B cell (primary cell): ENCODE measurements around the gene MARK2. TPM values are rescaled to one million over a fixed set of nuclear protein-coding genes. Genes with fewer than 3 reads are reported as not detected.
"Not testable (repeated sequence)": the region's sequence is repeated elsewhere in the genome, so short reads cannot be mapped to it uniquely, and the experiment has no call there.

Source experiments
- ATAC-seq: fragments of 200-7000 bp; cut with Tn5 transposase; one replicate; pipeline ENCODE4 v1.10.0; 2021; ENCODE audit warnings: low read depth, mild to moderate bottlenecking, moderate number of reproducible peaks, moderate library complexity
- CTCF ChIA-PET: fragments of 350-600 bp; sonication (Branson Sonifier 250); formaldehyde crosslinking; loops from one replicate; lab custom pipeline; 2021; ENCODE audit warnings: antibody characterized with exemption, inconsistent platforms; lab: Charles Lee
- POLR2A ChIA-PET: fragments of 350-600 bp; sonication (Branson Sonifier 250); formaldehyde crosslinking; loops from one replicate; lab custom pipeline; 2021; ENCODE audit warnings: antibody characterized with exemption; lab: Charles Lee
- DNase-seq: peaks from one replicate; pipeline ENCODE4 v3.0.0; 2013
- H2AFZ ChIP-seq: 2 replicates; pipeline ENCODE4 v1.6.1; 2012; ENCODE audit warnings: mild to moderate bottlenecking, low read depth, low read length; ENCODE audit not compliant: insufficient read depth, poor library complexity, severe bottlenecking
- H3K27ac ChIP-seq, 2 donors: 1 replicate in 1 of 2; 2 replicates in 1 of 2; pipeline ENCODE4 v1.5.1; 2012 to 2013; ENCODE audit warnings: low read length in 2 of 2, mild to moderate bottlenecking in 2 of 2, moderate library complexity in 1 of 2
- H3K27me3 ChIP-seq, 4 experiments: fragments of 200-600 bp in 1 of 4; sonication (generic) in 1 of 4; replicated peaks in 1 of 4; 1 replicate in 2 of 4; 2 replicates in 2 of 4; pipeline versions ENCODE4 v1.6.1 to v1.7.0; 2013 to 2016; ENCODE audit warnings: low read length in 3 of 4, mild to moderate bottlenecking in 2 of 4, mixed read lengths in 1 of 4, moderate library complexity in 1 of 4; ENCODE audit not compliant: insufficient read depth in 4 of 4, control insufficient read depth in 3 of 4; ENCODE audit errors: control extremely low read depth in 1 of 4
- H3K36me3 ChIP-seq, 2 experiments: replicated peaks in 1 of 2; 1 replicate in 1 of 2; 2 replicates in 1 of 2; pipeline versions ENCODE4 v1.6.1 to v1.7.1; 2013; ENCODE audit warnings: low read length in 1 of 2; ENCODE audit not compliant: insufficient read depth in 2 of 2, control insufficient read depth in 1 of 2; ENCODE audit errors: control extremely low read depth in 1 of 2, extremely low read depth in 1 of 2
- H3K4me1 ChIP-seq, 2 donors: fragments of 200-600 bp in 1 of 2; sonication (generic) in 1 of 2; 1 replicate in 1 of 2; 2 replicates in 1 of 2; pipeline versions ENCODE4 v1.5.1 to v1.6.1; 2013 to 2017; ENCODE audit warnings: low read length in 2 of 2; ENCODE audit not compliant: control insufficient read depth in 2 of 2, insufficient read depth in 2 of 2
- H3K4me2 ChIP-seq: replicated peaks from 2 replicates; pipeline ENCODE3; 2012; ENCODE audit warnings: mild to moderate bottlenecking, low read depth, low read length; ENCODE audit not compliant: poor library complexity, severe bottlenecking
- H3K4me3 ChIP-seq, 5 experiments: fragments of 200-600 bp in 1 of 5; sonication (generic) in 1 of 5; 1 replicate in 3 of 5; 2 replicates in 2 of 5; pipeline versions ENCODE4 v1.5.1 to v1.7.0; 2011 to 2016; ENCODE audit warnings: low read length in 4 of 5, mild to moderate bottlenecking in 4 of 5, low read depth in 2 of 5, control low read depth in 1 of 5, moderate library complexity in 1 of 5; ENCODE audit not compliant: insufficient read depth in 1 of 5; ENCODE audit errors: control extremely low read depth in 1 of 5, extremely low read depth in 1 of 5
- H3K79me2 ChIP-seq: fragments of 200-600 bp; sonication (generic); one replicate; pipeline ENCODE4 v1.6.0; 2016; ENCODE audit warnings: low read length; ENCODE audit not compliant: control insufficient read depth, insufficient read depth
- H3K9ac ChIP-seq: fragments of 200-600 bp; sonication (generic); 2 replicates; pipeline ENCODE4 v1.6.1; 2017; ENCODE audit warnings: mild to moderate bottlenecking, low read length, moderate library complexity
- H3K9me3 ChIP-seq, 3 donors: one replicate each; pipeline versions ENCODE4 v1.6.1 to v1.7.1; 2013; ENCODE audit warnings: low read length in 2 of 3; ENCODE audit not compliant: control insufficient read depth in 2 of 3, insufficient read depth in 1 of 3; ENCODE audit errors: control extremely low read depth in 1 of 3
- H4K20me1 ChIP-seq: 2 replicates; pipeline ENCODE4 v1.6.0; 2012; ENCODE audit warnings: mild to moderate bottlenecking, low read length; ENCODE audit not compliant: insufficient read depth, control insufficient read depth, poor library complexity, severe bottlenecking
- H3K27ac Mint-ChIP-seq: one replicate; pipeline ENCODE4 v1.8.0; 2021; ENCODE audit warnings: mixed read lengths
- H3K27me3 Mint-ChIP-seq: one replicate; pipeline ENCODE4 v1.8.0; 2021; ENCODE audit warnings: mixed read lengths
- H3K4me1 Mint-ChIP-seq: one replicate; pipeline ENCODE4 v1.8.0; 2021; ENCODE audit warnings: mixed read lengths
- H3K4me3 Mint-ChIP-seq: one replicate; pipeline ENCODE4 v1.8.0; 2021; ENCODE audit warnings: mixed read lengths
- H3K9me3 Mint-ChIP-seq: one replicate; pipeline ENCODE4 v1.8.0; 2022; ENCODE audit warnings: mixed read lengths; ENCODE audit not compliant: insufficient read depth
- CTCF ChIP-seq: fragments of 200-600 bp; IDR thresholded peaks from one replicate; pipeline ENCODE4 v1.8.0; 2022; ENCODE audit warnings: antibody characterized with exemption, mild to moderate bottlenecking
- EZH2 ChIP-seq: IDR thresholded peaks from 2 replicates; pipeline ENCODE4 v1.6.1; 2012; ENCODE audit warnings: borderline replicate concordance, low read depth, mild to moderate bottlenecking, moderate library complexity, low read length; ENCODE audit not compliant: insufficient read depth, poor library complexity, severe bottlenecking
- WGBS: methylation state at CpG from one replicate; pipeline ENCODE4 v1.1.5; 2013; ENCODE audit warnings: missing lambda C conversion rate; ENCODE audit not compliant: insufficient coverage; 5-methylcytosine and 5-hydroxymethylcytosine counted together
- intact Hi-C: fragments of 100-400 bp; cut with micrococcal nuclease; formaldehyde crosslinking; loops from one replicate; pipeline ENCODE4 v1.10.0; 2022
- polyA plus RNA-seq: library from polyadenylated mRNA; depleted of rRNA; stranded (reverse); fragments of >200 nt; gene quantifications from 2 replicates; pipeline ENCODE4 v1.2.3, GENCODE V29; 2012
- total RNA-seq, 2 donors: library from RNA; stranded (reverse); fragments of 120-200 nt in 1 of 2; gene quantifications; 1 replicate in 1 of 2; 2 replicates in 1 of 2; pipeline versions ENCODE4 v1.2.3 to v1.2.4, GENCODE V29; 2013 to 2022

The MARK2 gene
- total and polyA plus RNA-seq, 2 donors (not counting 1 experiment from before 2014, with no cell fraction given), result 47.2 to 58.1 TPM

- no peaks in the 10 kb centered on the region for H3K4me1 Mint-ChIP-seq
- POLR2A ChIA-PET, result interaction anchor here (0.6 kb wide), 1 partner anchor 52 kb away, joined by 3 read pairs; no protein-coding TSS in a partner anchor
- TF ChIP-seq EZH2 (no peak), CTCF (no peak)
- DNase-seq (no peak), ATAC-seq (no peak)
- no peak overlapping the region for H3K4me2 ChIP-seq
- no peaks in the 10 kb centered on the region for H3K27me3 ChIP-seq
- H3K9me3 ChIP-seq, result no peaks in the 10 kb centered on the region
- H3K9ac ChIP-seq, result no peak overlapping the region
- H3K27me3 Mint-ChIP-seq, result no peaks in the 10 kb centered on the region
- H3K4me3 Mint-ChIP-seq, result no peak overlapping the region
- H2AFZ ChIP-seq, result no peak overlapping the region
- WGBS, result 98% methylated on average over 8 of the region's 9 CpGs
- intact Hi-C loops, result no loop called here
- no peaks in the 10 kb centered on the region for H3K79me2 ChIP-seq
- H3K27ac ChIP-seq, result no peak overlapping the region
- CTCF ChIA-PET, result no interaction called here
- H4K20me1 ChIP-seq, result no peaks in the 10 kb centered on the region
- H3K4me3 ChIP-seq, result no peak overlapping the region
- H3K9me3 Mint-ChIP-seq, result no peaks in the 10 kb centered on the region
- H3K4me1 ChIP-seq, result no peaks in the 10 kb centered on the region
- no peak overlapping the region for H3K27ac Mint-ChIP-seq
- no peaks in the 10 kb centered on the region for H3K36me3 ChIP-seq
These were observed 33.0 kb upstream of the MARK2 start for GRCh38 chr11:63805844-63806415.

GRCh38 chr11:63810383-63810782 is 28.5 kb upstream of the MARK2 start:
- H3K27ac ChIP-seq, H3K4me3 ChIP-seq, H4K20me1 ChIP-seq, H3K27ac Mint-ChIP-seq, H3K9me3 ChIP-seq, H3K9ac ChIP-seq, H3K79me2 ChIP-seq, DNase-seq, H3K27me3 ChIP-seq, H3K4me2 ChIP-seq, H3K9me3 Mint-ChIP-seq, intact Hi-C loops, H3K4me3 Mint-ChIP-seq, H3K36me3 ChIP-seq, H3K27me3 Mint-ChIP-seq, ATAC-seq, H2AFZ ChIP-seq: not testable (repeated sequence)
- ChIA-PET CTCF (interaction anchor here (0.6 to 1.8 kb wide), 2 partner anchors 26 to 135 kb away, joined by 3 to 6 read pairs; no protein-coding TSS in a partner anchor), POLR2A (interaction anchor here (0.7 kb wide), 1 partner anchor 42 kb away, joined by 3 read pairs; the partner anchor contains the start of gene ZFTA)
- peaks cover 13 to 18% of the 10 kb centered on the region in 2 donors for H3K4me1 ChIP-seq
- WGBS, result 99% methylated on average over 5 of the region's 11 CpGs
- H3K4me1 Mint-ChIP-seq, result peaks cover 19% of the 10 kb centered on the region
